Coronary artery (tissue), 2 donors: ENCODE measurements around the gene JAM3.

Experiments used
- DNase-seq: peaks from one replicate; pipeline ENCODE4 v3.0.0-alpha.2; 2017; ENCODE audit warnings: low spot score
- H3K27ac ChIP-seq, 2 donors: fragments of 200-600 bp; sonication (generic); one replicate each; pipeline ENCODE4 v1.5.1; 2016 to 2019
- H3K4me3 ChIP-seq: fragments of 200-600 bp; sonication (generic); 2 replicates; pipeline ENCODE4 v1.5.1; 2016; ENCODE audit warnings: mild to moderate bottlenecking, moderate library complexity
- CTCF ChIP-seq: fragments of 200-600 bp; sonication (generic); IDR thresholded peaks from one replicate; pipeline ENCODE4 v1.5.1; 2019; ENCODE audit warnings: antibody characterized with exemption

JAM3 gene

GRCh38 chr11:134063991-134064747, 4.7 kb upstream of the JAM3 start:
- DNase-seq = no peak
- no peak for TF ChIP-seq CTCF

GRCh38 chr11:134065381-134065780, 3.5 kb upstream of the JAM3 start:
- TF ChIP-seq CTCF = no peak
- no peak overlapping the region for H3K27ac ChIP-seq
- H3K4me3 ChIP-seq = no peak overlapping the region
- no peak for DNase-seq

More at GRCh38 chr11:134063991-134064747, 4.7 kb upstream of the JAM3 start:
- Histone ChIP-seq H3K27ac (no peak overlapping the region), H3K4me3 (no peak overlapping the region)

- Histone ChIP-seq H3K27ac (no peak overlapping the region), H3K4me3 (no peak overlapping the region)
- DNase-seq = no peak
- no peak for TF ChIP-seq CTCF
These were observed 1.7 kb upstream of the JAM3 start for GRCh38 chr11:134066943-134067885.

GRCh38 chr11:134069426-134070341, 812 bp downstream of the JAM3 start:
- TF ChIP-seq CTCF = no peak
- Histone ChIP-seq H3K4me3 (peak overlapping the region; percentile 97), H3K27ac (peak overlapping the region; percentile 90 to 97)
- no peak for DNase-seq

GRCh38 chr11:134070342-134070845, 1.5 kb downstream of the JAM3 start:
- no peak for TF ChIP-seq CTCF
- DNase-seq = no peak
- Histone ChIP-seq H3K4me3 (peak overlapping the region; percentile 97), H3K27ac (peak overlapping the region; percentile 90 to 97)

- no peak for TF ChIP-seq CTCF
- no peak overlapping the region for H3K27ac ChIP-seq
These were observed 2.4 kb downstream of the JAM3 start for GRCh38 chr11:134071306-134071705.

More at GRCh38 chr11:134071306-134071705, 2.4 kb downstream of the JAM3 start:
- H3K4me3 ChIP-seq = no peak overlapping the region
- DNase-seq = no peak
